GM19035 (cell line): ENCODE results near the gene CHD2.
"Not testable (repeated sequence)": the region's sequence is repeated elsewhere in the genome, so short reads cannot be mapped to it uniquely, and the experiment has no call there.

Experiments
- ATAC-seq: cut with Tn5 transposase; IDR thresholded peaks from one replicate; pipeline ENCODE4 v1.9.1; 2021; ENCODE audit not compliant: unreplicated experiment

The CHD2 gene

GRCh38 chr15:92899948-92900730 is at the start of gene CHD2:
Gene CHD2 (plus strand): TSS chr15:92900324. CDS start chr15:92901238, 914 bp downstream.
- ATAC-seq = peak; percentile 67

- no peak for ATAC-seq
Measured at GRCh38 chr15:92853222-92853621, 46.9 kb upstream of the CHD2 start.

- ATAC-seq = no peak
Measured at GRCh38 chr15:92861742-92862141, 38.4 kb upstream of the CHD2 start.

- ATAC-seq = no peak
Measured at GRCh38 chr15:92864127-92864814, 35.9 kb upstream of the CHD2 start.

GRCh38 chr15:92869263-92869940 is 30.7 kb upstream of the CHD2 start:
- no peak for ATAC-seq

- no peak for ATAC-seq
Measured at GRCh38 chr15:92870010-92870591, 30.0 kb upstream of the CHD2 start.

- ATAC-seq = not testable (repeated sequence)
Measured at GRCh38 chr15:92872967-92873366, 27.2 kb upstream of the CHD2 start.

GRCh38 chr15:92877000-92877399 is 23.1 kb upstream of the CHD2 start:
- ATAC-seq = no peak

GRCh38 chr15:92877416-92877815 is 22.7 kb upstream of the CHD2 start:
- no peak for ATAC-seq

GRCh38 chr15:92878593-92879053 is 21.5 kb upstream of the CHD2 start:
- no peak for ATAC-seq

- ATAC-seq = no peak
Measured at GRCh38 chr15:92879949-92880725, 20.0 kb upstream of the CHD2 start.

- ATAC-seq = no peak
Measured at GRCh38 chr15:92880796-92881195, 19.3 kb upstream of the CHD2 start.

- no peak for ATAC-seq
Measured at GRCh38 chr15:92881211-92881754, 18.8 kb upstream of the CHD2 start.

GRCh38 chr15:92881802-92882696 is 18.1 kb upstream of the CHD2 start:
- peak; percentile 95 for ATAC-seq

GRCh38 chr15:92882697-92883162 is 17.4 kb upstream of the CHD2 start:
- peak; percentile 65 for ATAC-seq

GRCh38 chr15:92883163-92883875 is 16.8 kb upstream of the CHD2 start:
- peak; percentile 11 for ATAC-seq

- ATAC-seq = no peak
Measured at GRCh38 chr15:92883876-92884435, 16.2 kb upstream of the CHD2 start.
